Measurements from ENCODE around the gene KRT14.
"Not testable (repeated sequence)": the region's sequence is repeated elsewhere in the genome, so short reads cannot be mapped to it uniquely, and the experiment has no call there.

KRT14 gene

DNA sequence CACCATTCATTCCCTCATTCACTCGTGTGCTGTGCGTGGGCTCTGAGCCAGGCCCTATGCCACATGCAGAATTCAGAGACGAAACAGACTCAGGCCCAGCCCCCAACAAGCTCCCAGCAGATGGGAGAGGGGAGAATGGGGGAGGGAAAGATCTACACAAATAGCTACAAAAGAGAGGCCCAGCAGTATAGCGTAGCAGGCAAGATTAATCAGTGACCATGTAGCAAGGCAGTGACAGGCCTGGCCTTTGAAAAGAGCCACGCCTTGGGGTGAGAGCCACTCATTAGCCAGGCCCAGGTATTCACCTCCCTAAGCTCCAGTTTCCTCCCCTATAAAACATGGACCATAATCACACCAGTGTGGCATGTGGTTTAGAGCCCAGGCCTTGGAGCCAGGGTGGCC is 42.2 kb downstream of the KRT14 start:
- DNase-seq = no peak

DNA sequence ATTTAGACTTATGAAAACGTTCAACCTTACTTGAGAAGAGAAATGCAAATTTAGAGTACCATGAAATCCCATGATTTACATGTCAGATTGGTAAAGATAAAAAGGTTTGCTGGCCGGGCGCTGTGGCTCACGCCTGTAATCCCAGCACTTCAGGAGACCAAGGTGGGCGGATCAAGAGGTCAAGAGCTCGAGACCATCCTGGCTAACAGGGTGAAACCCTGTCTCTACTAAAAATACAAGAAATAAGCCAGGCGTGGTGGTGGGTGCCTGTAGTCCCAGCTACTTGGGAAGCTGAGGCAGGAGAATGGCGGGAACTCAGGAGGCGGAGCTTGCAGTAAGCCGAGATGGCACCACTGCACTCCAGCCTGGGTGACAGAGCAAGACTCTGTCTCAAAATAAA is 43.9 kb downstream of the KRT14 start:
- DNase-seq = not testable (repeated sequence)

DNA sequence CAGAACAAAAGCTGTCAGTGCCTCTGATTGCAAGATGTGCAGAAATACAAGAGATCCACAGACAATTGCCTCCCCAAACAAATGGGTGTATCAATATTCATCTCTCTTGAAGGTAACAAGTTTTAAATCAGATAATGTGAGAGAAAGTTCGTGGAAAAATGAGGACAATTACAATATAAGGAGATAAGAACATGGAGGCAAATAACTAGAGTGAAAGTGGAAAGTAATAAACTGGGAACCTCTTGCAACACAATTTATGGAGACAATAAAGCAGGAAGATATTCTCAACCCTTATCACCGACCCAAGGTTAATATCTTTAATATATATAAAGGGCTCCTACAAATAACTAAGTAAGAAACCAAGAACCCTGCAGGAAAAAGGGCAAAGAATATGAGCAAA is 44.3 kb downstream of the KRT14 start:
- no peak for DNase-seq

DNA sequence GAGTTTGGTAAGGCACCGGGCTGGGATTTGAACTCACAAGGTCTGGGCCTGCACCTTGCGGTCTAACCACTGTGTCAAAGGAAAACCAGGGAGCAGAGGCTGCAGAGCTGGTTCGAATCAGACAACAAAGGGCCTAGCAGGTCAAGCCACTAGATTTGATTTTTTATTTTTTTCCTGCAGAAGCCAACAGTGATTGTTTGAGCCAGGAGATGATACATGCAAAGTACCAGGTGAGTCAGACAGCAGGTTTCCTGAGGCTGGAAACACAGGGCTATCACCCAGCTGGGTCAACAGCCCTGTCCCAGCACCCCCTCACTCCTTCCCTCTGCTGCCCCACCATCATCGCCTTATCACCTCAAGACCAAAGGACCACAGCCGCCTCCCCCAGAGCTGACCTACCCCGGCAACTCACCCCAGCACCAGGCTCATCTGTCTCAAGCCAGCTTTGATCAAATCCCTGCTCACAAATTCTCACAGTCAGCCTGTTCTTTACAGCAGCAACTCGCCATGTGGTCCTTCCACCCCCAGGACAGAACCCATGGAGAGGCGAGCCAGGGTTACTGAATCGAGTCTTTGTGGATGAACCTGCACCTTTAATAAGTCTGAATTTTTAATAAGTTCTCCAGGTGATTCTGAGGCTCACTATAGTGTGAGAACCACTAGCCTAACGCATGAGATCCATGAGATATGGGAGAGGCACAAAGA is 45.6 kb downstream of the KRT14 start:
- no peak for DNase-seq

DNA sequence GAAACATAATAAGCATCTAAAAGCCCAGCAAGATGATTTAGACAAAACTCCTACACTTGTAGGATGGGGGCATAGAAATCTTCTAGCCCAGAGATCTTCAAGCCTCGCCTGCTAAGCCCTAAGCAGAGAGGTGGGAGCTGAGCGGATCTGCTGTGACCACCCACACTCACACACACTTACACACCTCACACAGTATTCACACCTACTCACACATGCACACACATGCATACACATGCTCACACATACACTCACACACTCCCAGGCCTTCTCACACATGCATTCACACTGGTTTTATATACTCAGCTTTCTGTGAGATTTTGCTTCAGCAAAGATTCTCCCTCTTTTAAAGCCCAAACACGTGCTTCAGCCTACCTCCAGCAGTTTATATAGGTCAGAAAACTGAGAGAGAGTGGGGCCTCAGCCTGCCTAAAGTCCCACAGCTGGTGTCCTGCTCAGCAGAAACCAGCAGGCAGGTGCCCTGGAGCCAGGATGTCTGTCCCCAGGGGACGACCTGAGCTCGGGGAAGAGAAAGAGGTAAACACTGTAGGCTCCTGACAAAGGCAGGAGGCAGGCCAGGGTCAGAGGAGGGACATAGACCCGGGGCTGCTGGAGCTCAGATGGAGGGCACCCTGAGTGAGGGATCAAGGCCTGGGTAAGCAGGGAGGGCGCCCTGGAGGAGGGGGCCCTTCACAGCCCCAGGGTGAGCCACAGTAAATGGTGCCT is 46.6 kb downstream of the KRT14 start:
- no peak for DNase-seq

DNA sequence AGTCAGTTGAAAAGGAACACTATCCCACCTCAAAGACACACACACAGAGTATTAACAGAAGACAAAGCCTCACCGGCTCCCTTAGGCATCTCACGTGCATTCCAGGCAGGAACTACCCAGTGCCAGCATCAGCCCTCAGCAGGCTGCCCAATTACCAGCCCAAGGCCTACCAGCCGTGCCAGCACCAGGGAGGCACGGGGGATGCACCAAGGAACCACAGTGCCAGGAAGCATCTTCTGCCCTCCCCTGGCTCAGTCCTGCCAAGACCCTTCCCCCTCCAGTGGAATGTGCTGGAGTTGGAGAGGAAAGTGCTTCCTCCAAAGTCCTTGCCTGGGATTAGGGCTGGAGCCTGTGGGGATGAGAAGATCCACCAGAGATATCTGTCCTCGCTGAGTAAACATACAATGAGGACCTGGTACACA is 47.6 kb downstream of the KRT14 start:
- no peak for DNase-seq

DNA sequence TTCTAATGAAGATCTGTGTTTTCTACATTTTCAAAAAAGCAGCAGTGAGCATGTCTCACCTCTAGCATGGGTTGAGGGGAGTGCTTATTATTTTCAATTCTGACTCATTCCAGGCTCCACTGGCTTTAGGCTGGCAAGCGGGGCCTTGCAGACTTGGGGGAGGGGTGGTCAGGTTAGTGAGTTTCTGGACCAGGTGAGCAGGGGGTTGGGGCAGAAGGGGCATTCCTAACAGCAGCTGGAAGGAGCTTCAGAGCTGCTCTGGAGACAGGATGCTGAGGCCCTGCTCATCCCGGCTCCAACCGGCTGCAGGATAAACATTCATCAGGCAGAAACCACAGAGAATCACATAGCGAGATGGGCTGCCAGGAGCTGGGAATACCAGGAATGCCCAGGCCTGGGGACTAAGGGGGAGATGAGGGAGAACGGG is 48.1 kb downstream of the KRT14 start:
- no peak for DNase-seq

DNA sequence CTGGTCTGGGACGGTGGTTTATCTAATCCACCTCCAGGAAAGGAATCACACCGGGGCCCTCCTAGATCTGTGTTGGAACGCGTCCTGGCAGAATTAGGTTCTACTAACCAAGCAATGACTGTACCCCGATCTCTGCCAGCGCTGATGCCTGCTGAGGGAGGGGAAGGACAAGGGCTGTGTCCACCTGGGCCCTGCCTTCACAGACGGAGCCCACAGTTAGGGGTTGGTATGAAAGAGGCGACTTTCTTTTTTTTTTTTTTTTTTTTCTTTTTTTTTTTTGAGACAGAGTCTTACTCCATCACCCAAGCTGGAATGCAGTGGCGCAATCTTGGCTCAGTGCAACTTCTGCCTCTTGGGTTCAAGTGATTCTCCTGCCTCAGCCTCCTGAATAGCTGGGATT is 48.7 kb downstream of the KRT14 start:
- no peak for DNase-seq

DNA sequence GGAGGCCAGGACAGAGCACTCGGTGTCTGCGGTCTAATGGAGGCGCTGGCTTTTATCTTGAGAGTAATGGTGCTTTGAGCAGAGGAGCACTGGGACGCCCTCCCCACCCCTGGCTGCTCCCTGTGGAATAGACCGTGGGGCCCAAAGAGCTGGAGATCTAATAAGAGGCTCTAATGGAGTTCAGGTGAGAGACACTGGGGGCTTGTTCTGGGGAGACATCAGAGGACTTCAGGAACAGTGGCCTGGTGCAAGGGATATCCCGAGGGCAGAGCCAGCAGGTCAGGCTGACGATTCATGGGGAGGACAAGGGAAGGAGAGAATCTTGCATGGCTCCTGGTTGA is 49.1 kb downstream of the KRT14 start:
- no peak for DNase-seq

DNA sequence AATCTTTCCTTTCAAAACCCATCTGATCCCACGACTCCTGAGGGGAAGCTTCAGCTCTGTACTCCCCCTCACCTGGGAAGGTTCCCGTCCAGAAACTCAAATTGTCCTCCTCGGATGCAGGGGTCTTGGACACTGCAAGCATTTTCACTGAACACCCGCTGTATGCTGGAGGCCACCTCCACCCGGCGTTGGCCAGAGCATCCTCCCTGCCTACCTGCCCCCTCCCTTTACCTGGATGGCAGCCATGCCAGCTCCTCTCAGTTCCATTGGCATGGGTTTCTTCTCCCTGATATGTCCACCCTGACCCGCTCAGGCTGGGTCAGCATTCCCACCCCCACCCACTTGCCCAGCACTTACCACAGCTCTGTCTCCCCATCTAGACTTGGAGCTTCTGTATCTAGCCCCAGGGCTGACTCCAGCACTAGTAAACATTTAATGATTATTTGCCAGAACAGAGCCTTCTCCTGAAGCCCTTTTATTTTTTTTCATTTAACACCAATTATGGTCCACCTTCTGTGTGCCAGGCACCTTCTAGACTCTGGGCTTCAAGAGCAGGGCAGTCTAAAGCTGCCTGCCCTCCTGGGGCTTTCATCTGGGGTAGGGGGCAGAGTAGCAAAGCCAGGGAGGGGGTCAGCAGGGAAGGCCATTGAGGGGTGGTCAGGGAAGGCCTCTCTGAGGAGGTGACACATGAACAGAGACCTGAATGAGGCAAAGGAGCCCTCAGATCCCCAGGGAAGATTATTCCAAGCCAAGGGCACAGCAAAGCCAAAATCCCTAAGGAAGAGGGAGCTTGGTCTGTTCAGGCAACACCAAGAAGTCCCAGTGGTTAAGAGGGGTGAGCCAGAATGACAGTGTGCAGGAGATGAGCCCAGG is 49.7 kb downstream of the KRT14 start:
- no peak for DNase-seq

DNA sequence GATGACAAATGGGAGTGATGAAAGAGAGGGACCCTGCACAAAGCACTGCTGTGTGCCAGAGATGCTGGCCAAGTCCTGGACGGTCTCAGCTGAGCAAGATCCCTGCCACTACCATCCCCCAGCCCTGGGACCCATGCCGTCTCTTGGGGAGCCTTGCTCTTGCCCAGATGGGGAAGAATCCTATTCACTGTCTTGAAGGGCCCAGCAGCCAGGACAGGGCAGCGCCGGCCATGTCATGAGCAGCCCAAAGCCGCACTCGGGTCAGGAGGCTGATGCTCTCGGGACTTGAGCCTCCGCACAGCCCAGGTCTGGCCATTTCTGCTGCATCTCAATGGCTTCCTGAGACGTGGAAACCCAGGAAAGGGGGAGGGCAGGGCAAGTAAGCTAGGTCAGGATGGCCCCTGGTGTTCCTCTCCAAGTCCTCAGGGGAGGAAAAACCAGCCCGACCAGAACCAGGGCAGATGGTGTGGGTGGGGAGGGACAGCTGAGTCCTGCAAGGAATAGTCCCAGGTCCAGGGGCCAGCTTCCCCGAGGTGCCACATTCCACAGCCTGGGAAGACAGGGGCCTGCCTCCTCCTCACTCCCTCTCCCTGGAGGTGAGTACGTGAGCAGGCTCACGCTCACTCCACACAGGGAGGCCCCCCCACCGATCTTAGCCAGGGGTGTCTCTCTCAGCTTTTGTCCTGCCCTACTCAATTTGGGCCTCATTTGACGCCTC is 50.8 kb downstream of the KRT14 start:
- no peak for DNase-seq

DNA sequence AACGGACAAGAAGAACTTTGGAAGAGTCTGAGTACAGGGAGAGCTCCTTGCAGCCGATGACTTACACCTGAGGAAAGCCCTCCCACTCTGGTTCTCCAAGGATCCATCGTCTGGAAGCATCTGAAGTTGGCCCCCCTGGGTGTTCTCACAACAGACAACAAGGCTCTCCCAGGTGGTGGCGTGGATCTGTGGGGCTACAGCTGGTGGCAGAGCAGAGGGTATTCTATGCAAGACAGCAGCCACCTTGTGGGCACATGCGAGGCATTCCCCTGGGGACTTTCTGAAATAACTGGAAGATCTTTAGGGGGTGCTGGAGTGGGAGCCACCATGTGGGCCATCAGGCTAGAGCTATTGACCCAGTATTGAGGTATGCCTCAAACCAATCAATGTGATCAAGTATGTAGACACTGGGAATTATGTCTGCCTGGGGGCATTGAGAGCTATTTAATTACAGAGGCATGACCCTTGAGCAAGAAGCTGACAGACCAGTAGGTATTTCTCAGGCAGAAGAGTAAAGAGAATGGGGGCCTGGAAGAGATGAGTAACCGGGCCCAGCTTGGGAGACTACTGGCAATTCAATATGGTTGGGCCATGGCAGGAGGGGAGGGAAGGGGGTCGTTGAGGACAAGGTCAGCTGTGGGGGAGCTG is 51.7 kb downstream of the KRT14 start:
- DNase-seq = no peak

DNA sequence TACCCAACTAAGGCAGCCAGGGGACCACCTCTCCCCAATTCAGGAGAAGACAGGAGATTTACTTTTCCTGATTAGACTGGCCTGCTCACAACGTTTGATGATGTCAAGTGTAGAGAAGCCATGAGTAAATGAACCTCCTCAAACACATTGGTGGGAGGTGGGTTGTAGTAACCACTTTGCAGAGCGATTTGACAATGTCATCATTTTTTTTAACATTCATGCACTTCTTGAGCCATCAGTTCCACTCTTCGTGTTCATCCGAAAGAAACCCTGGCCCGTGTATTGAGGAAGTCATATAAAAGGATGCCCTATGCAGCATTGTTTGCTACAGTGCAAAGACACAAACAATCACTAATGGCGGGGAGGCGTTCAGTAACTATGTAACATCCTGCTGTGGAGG is 53.1 kb downstream of the KRT14 start:
- DNase-seq = no peak

DNA sequence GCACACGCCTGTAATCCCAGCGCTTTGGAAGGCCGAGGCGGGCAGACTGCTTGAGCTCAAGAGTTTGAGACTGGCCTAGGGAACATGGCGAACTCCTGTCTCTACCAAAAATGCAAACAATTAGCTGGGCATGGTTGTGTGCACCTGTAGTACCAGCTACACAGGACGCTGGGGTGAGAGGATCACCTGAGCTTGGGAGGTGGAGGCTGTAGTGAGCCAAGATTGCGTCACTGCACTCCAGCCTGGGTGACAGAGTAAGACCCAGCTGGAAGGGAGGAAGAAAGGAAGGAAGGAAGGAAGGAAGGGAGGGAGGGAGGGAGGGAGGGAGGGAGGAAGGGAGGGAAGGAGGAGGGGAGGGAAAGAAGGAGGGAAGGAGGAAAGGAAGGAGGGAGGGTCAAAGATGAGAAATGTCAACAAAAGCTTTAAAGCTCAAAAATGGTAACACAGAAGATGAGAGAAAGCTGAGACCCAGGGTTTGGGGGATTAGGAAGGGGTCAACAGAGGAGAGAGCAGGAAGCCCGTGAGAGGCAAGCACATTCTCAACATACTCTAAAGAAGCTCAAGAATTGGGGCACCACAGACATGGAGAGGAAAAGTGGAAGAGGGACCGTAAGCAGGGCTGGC is 53.6 kb downstream of the KRT14 start:
- DNase-seq = no peak
